Epithelial cell of proximal tubule (primary cell): Measurements from ENCODE around the gene EPHA4. TPM values are rescaled to one million over a fixed set of nuclear protein-coding genes. Genes with fewer than 3 reads are reported as not detected.

Experiments used
- DNase-seq: peaks from one replicate; pipeline ENCODE4 v3.0.0-alpha.2; 2011; ENCODE audit warnings: low read depth
- H3K4me3 ChIP-seq: 2 replicates; pipeline ENCODE4 v1.5.1; 2011; ENCODE audit warnings: low read depth, mild to moderate bottlenecking, low read length
- CTCF ChIP-seq: conservative IDR thresholded peaks from 2 replicates; pipeline ENCODE4 v1.5.1; 2012; ENCODE audit warnings: low read depth, mild to moderate bottlenecking, low read length
- total RNA-seq: library from RNA; depleted of rRNA; stranded (reverse); fragments of >200 nt; gene quantifications from 2 replicates; pipeline ENCODE4 v1.2.3, GENCODE V29; 2015

Gene EPHA4
- total RNA-seq, 1 donor from 2014 or later, result 13.3 TPM

GRCh38 chr2:221610255-221610654 lies 38.2 kb upstream of the EPHA4 start:
- H3K4me3 ChIP-seq, result no peak overlapping the region
- DNase-seq, result no peak
- TF ChIP-seq CTCF, result no peak

GRCh38 chr2:221608442-221608841 lies 36.3 kb upstream of the EPHA4 start:
- no peak overlapping the region for H3K4me3 ChIP-seq
- TF ChIP-seq CTCF, result no peak
- no peak for DNase-seq

GRCh38 chr2:221606424-221606823 lies 34.3 kb upstream of the EPHA4 start:
- DNase-seq, result no peak
- no peak for TF ChIP-seq CTCF
- no peak overlapping the region for H3K4me3 ChIP-seq

DNA sequence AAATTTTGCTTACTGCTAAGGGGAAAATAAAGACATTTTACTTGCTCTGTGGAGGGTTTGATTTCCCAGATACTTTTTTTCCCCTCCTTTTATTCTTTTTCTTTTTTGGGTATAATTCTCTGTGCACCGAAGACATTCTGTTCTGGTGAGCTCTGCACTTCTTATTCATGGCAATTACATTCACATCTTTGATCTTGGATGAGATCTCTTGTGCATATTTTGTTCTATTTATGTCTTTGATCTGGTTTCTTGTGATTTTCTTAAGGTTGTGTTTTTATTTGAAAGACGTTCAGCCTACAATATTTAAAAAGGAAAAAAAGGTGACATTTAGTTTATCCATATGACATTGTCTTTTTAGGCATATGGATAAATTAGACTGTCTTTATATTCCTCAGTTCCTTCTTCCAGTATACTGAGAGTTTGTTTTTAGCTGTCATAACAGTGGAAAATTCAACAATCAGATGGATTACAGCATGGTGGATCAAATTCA lies 33.7 kb upstream of the EPHA4 start:
- H3K4me3 ChIP-seq, result no peak overlapping the region
- no peak for TF ChIP-seq CTCF
- no peak for DNase-seq

DNA sequence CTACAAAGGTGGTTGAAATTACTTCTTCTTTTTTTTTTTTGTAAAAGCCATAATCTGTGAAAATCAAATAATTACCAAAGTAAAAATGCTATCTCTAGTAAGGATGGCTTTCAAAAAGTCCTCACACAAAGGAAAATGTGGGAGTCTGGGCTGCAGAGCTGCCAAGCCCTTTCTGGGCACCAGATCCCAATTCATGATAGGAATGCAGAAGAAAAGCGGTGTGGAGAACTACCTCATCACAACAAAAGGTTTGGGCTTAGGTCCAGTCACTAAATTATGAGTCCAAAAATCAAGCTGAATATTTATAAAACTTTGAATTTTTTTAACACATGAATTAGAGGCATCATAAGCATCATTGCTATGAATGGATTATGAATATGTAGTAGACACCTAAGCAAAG lies 30.8 kb upstream of the EPHA4 start:
- no peak overlapping the region for H3K4me3 ChIP-seq
- DNase-seq, result no peak
- TF ChIP-seq CTCF, result no peak

DNA sequence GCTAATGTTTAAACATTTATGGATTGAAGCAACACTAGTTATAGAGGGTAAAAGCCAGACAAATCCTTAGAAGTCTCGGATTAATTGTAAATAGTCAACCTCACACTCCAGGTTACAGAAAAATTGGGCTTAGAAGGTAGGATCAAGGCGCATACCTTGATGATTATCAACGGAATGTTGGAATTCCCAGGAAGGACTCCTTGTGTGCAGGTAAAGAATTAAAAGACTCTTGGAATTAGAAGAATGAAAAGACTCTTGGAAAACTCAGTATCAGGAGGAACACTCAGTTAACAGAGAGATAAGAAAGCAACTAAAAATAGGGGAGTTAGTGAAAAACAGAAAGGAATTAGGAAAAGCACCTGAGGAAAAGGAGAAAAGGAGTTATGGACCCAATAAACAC lies 29.3 kb upstream of the EPHA4 start:
- no peak for TF ChIP-seq CTCF
- DNase-seq, result no peak
- no peak overlapping the region for H3K4me3 ChIP-seq

DNA sequence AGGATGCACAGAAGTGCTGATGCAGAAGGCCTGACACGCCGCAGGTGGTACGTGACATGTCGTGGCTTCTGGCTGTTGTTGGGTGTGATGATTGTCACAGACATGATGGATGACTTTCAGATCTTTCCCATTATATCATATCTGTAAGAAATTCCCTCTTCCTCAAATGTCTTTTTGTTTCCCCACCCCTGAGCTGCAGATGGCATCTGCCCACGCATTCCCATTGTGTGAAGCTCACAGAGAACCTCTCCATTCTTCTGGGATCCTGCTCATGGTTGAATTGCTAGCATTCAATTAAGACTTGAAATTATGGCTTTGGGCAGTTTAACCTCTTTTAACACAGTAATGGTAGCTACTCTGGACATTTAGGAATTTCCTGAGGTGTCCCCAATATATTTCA lies 28.3 kb upstream of the EPHA4 start:
- no peak for TF ChIP-seq CTCF
- DNase-seq, result no peak
- H3K4me3 ChIP-seq, result no peak overlapping the region
